HepG2 (cell line): ENCODE data around the gene KIR3DL2. TPM values are rescaled to one million over a fixed set of nuclear protein-coding genes. Genes with fewer than 3 reads are reported as not detected.

ENCODE experiments used
- ATAC-seq: fragments of 200-7000 bp; cut with Tn5 transposase; 3 replicates; pipeline ENCODE4 v1.9.1; 2020; ENCODE audit warnings: mild to moderate bottlenecking, moderate library complexity
- BruUV-seq: library from RNA; stranded (reverse); fragments of 400-500 nt; replicated peaks from 2 replicates; lab custom pipeline; 2021; lab: Mats Ljungman, UMichigan
- CTCF ChIA-PET: fragments of 300-600 bp; formaldehyde crosslinking; extraction: SDS; loops from one replicate; lab custom pipeline; 2021; ENCODE audit warnings: low total read pairs, inconsistent platforms, low intra/inter-chr PET ratio; lab: Yijun Ruan, JAX
- POLR2A ChIA-PET: fragments of 350-600 bp; sonication (Branson Sonifier 250); formaldehyde crosslinking; loops from one replicate; lab custom pipeline; 2020; ENCODE audit warnings: antibody characterized with exemption, inconsistent platforms; lab: Yijun Ruan, JAX
- DNase-seq: peaks from one replicate; pipeline ENCODE4 v3.0.0-alpha.2; 2015; ENCODE audit warnings: low spot score
- FAIRE-seq: peaks from 3 replicates; lab custom pipeline; 2011; peaks lifted over from hg19 to GRCh38; lab: Jason Lieb, UNC
- H2AFZ ChIP-seq: one replicate; pipeline ENCODE4 v1.6.1; 2011; ENCODE audit warnings: low read length, inconsistent platforms
- H3K27ac ChIP-seq: fragments of 300-600 bp; 3 replicates; pipeline ENCODE4 v1.8.0; 2011; ENCODE audit warnings: mixed run types, mild to moderate bottlenecking, mixed read lengths, low read length, inconsistent platforms; ENCODE audit not compliant: insufficient read depth; ENCODE audit errors: extremely low read length
- H3K27me3 ChIP-seq, 2 experiments: fragments of 200-600 bp in 1 of 2; 2 replicates in 1 of 2; 3 replicates in 1 of 2; pipeline versions ENCODE4 v1.6.0 to v1.8.0; 2011; ENCODE audit warnings: low read length in 2 of 2, mild to moderate bottlenecking in 2 of 2, moderate library complexity in 2 of 2, inconsistent platforms in 1 of 2; ENCODE audit not compliant: insufficient read depth in 2 of 2, control insufficient read depth in 1 of 2
- H3K36me3 ChIP-seq, 2 experiments: fragments of 200-600 bp in 1 of 2; replicated peaks in 1 of 2; 2 replicates in 1 of 2; 3 replicates in 1 of 2; pipeline versions ENCODE4 v1.5.1 to v1.8.0; 2011; ENCODE audit warnings: low read length in 2 of 2, inconsistent platforms in 1 of 2; ENCODE audit not compliant: insufficient read depth in 2 of 2, control insufficient read depth in 1 of 2
- H3K4me1 ChIP-seq: 2 replicates; pipeline ENCODE4 v1.5.1; 2012; ENCODE audit warnings: low read length, inconsistent platforms; ENCODE audit not compliant: insufficient read depth
- H3K4me2 ChIP-seq: 2 replicates; pipeline ENCODE4 v1.6.0; 2011; ENCODE audit warnings: low read depth, low read length, inconsistent platforms
- H3K4me3 ChIP-seq, 3 experiments: fragments of 200-600 bp in 1 of 3; sonication (generic), shearing (Covaris generic) in 1 of 3; replicated peaks in 1 of 3; 2 replicates each; pipeline ENCODE4 v1.5.1; 2011 to 2016; ENCODE audit warnings: low read length in 3 of 3, inconsistent platforms in 2 of 3, low read depth in 2 of 3, mild to moderate bottlenecking in 2 of 3, control low read depth in 1 of 3, mixed read lengths in 1 of 3; ENCODE audit not compliant: insufficient read depth in 1 of 3
- H3K79me2 ChIP-seq: one replicate; pipeline ENCODE4 v1.6.1; 2011; ENCODE audit warnings: low read length, inconsistent platforms; ENCODE audit not compliant: insufficient read depth
- H3K9ac ChIP-seq: 2 replicates; pipeline ENCODE4 v1.6.0; 2011; ENCODE audit warnings: mild to moderate bottlenecking, low read depth, low read length, inconsistent platforms; ENCODE audit not compliant: insufficient read depth
- H3K9me3 ChIP-seq: 2 replicates; pipeline ENCODE4 v1.5.1; 2012; ENCODE audit warnings: mild to moderate bottlenecking, low read length
- H4K20me1 ChIP-seq: 2 replicates; pipeline ENCODE4 v1.6.0; 2011; ENCODE audit warnings: inconsistent platforms, mild to moderate bottlenecking, low read length, moderate library complexity; ENCODE audit not compliant: insufficient read depth
- ARNT2 ChIP-seq: sonication (generic); formaldehyde crosslinking; IDR thresholded peaks from 2 replicates; pipeline ENCODE4 v1.8.0; 2022; ENCODE audit warnings: mild to moderate bottlenecking, low read depth, missing genetic modification reagents, moderate library complexity
- CBX2 ChIP-seq, 2 experiments: fragments of 200-600 bp in 1 of 2; sonication (generic); formaldehyde crosslinking in 1 of 2; IDR thresholded peaks; 2 replicates each; pipeline versions ENCODE4 v1.7.0 to v1.8.1; 2018 to 2022; ENCODE audit warnings: low read depth in 2 of 2, low read length in 1 of 2, mild to moderate bottlenecking in 1 of 2, missing genetic modification reagents in 1 of 2
- DRAP1 ChIP-seq: IDR thresholded peaks from 2 replicates; pipeline ENCODE4 v1.6.1; 2016; ENCODE audit warnings: missing genetic modification reagents, missing compliant biosample characterization
- ESRRA ChIP-seq: sonication (generic); formaldehyde crosslinking; IDR thresholded peaks from 2 replicates; pipeline ENCODE4 v1.5.1; 2020; ENCODE audit warnings: mild to moderate bottlenecking, low read depth, missing genetic modification reagents
- FOXA3 ChIP-seq: IDR thresholded peaks from 2 replicates; pipeline ENCODE4 v1.6.1; 2016; ENCODE audit warnings: missing genetic modification reagents, missing compliant biosample characterization
- HNF4G ChIP-seq, 2 experiments: sonication (generic) in 1 of 2; formaldehyde crosslinking in 1 of 2; IDR thresholded peaks; 2 replicates each; pipeline versions ENCODE4 v1.4.0 to v1.6.1; 2011 to 2020; ENCODE audit warnings: borderline replicate concordance in 2 of 2, low read depth in 2 of 2, mild to moderate bottlenecking in 2 of 2, low read length in 1 of 2, missing genetic modification reagents in 1 of 2, moderate library complexity in 1 of 2
- NCOR1 ChIP-seq: fragments of 200-600 bp; sonication (generic); IDR thresholded peaks from 2 replicates; pipeline ENCODE4 v1.7.0; 2017; ENCODE audit warnings: antibody characterized with exemption, low read length, borderline replicate concordance
- RBM22 ChIP-seq: fragments of 200-400 bp; formaldehyde crosslinking; optimal IDR thresholded peaks from 2 replicates; pipeline ENCODE3; 2017; ENCODE audit warnings: mild to moderate bottlenecking, low read length, moderate library complexity
- SNAI1 ChIP-seq: sonication (generic); formaldehyde crosslinking; IDR thresholded peaks from 2 replicates; pipeline ENCODE4 v1.5.0; 2020; ENCODE audit warnings: mild to moderate bottlenecking, missing genetic modification reagents, borderline replicate concordance
- TOE1 ChIP-seq: sonication (generic); formaldehyde crosslinking; IDR thresholded peaks from 2 replicates; pipeline ENCODE4 v1.4.0; 2020; ENCODE audit warnings: mild to moderate bottlenecking, missing genetic modification reagents
- ZEB1 ChIP-seq: IDR thresholded peaks from 2 replicates; pipeline ENCODE4 v1.6.1; 2012; ENCODE audit warnings: mild to moderate bottlenecking, low read depth, inconsistent platforms; ENCODE audit not compliant: insufficient replicate concordance
- ZFP37 ChIP-seq: sonication (generic); formaldehyde crosslinking; IDR thresholded peaks from 2 replicates; pipeline ENCODE4 v1.4.0; 2020; ENCODE audit warnings: missing genetic modification reagents, borderline replicate concordance
- ZMAT3 ChIP-seq: sonication (generic); formaldehyde crosslinking; conservative IDR thresholded peaks from 2 replicates; pipeline ENCODE4 v1.7.0; 2021; ENCODE audit warnings: missing genetic modification reagents
- ZNF383 ChIP-seq: sonication (generic); formaldehyde crosslinking; IDR thresholded peaks from 2 replicates; pipeline ENCODE4 v1.4.0; 2020; ENCODE audit warnings: missing genetic modification reagents, mild to moderate bottlenecking, borderline replicate concordance
- ZNF512B ChIP-seq: sonication (generic); formaldehyde crosslinking; IDR thresholded peaks from 2 replicates; pipeline ENCODE4 v1.5.1; 2020; ENCODE audit warnings: missing genetic modification reagents, mild to moderate bottlenecking, borderline replicate concordance
- WGBS: methylation state at CpG from one replicate; pipeline ENCODE4 v1.1.6; 2017; ENCODE audit warnings: low lambda C conversion rate; 5-methylcytosine and 5-hydroxymethylcytosine counted together
- in situ Hi-C: cut with HindIII; loops from 2 replicates; pipeline ENCODE4 v1.10.0; 2017; ENCODE audit warnings: low pct_unique_long_range_greater_than_20kb; ENCODE audit not compliant: extremely low pct_ligation_motif_present
- intact Hi-C: fragments of 100-400 bp; cut with micrococcal nuclease; formaldehyde crosslinking; loops from one replicate; pipeline ENCODE4 v1.10.0; 2022; ENCODE audit not compliant: unreplicated experiment
- polyA plus RNA-seq, 8 experiments: library from polyadenylated mRNA; depleted of rRNA in 3 of 8; stranded (reverse) in 7 of 8; unstranded in 1 of 8; fragments of >200 nt; fragmentation: Illumina TruSeq in 4 of 8; extraction: Trizol in 4 of 8; gene quantifications; 2 replicates each; pipeline versions ENCODE4 v1.2.1 to v1.2.3, GENCODE V29; 2011 to 2016; ENCODE audit warnings: low read depth in 4 of 8, missing spikeins in 1 of 8, mixed read lengths in 1 of 8; ENCODE audit not compliant: insufficient read depth in 1 of 8
- total RNA-seq, 5 experiments: library from RNA; depleted of rRNA; stranded (reverse); fragments of >200 nt; fragmentation: Illumina TruSeq; extraction: Trizol; gene quantifications; 2 replicates each; pipeline ENCODE4 v1.2.3, GENCODE V29; 2016; ENCODE audit warnings: low read depth in 1 of 5
- TF ChIP-seq, protein P1 (sequence below): sonication (generic); formaldehyde crosslinking; IDR thresholded peaks from 2 replicates; pipeline ENCODE4 v1.8.1; 2023; ENCODE audit warnings: mild to moderate bottlenecking, missing genetic modification reagents

KIR3DL2 gene
- total and polyA plus RNA-seq, 2 of the 13 experiments (the other 11 are each of a cell fraction or from before 2014, with no cell fraction given), result not detected

GRCh38 chr19:54875506-54875905 lies 25.3 kb downstream of the KIR3DL2 start (continued):
- no peak for TF ChIP-seq ZEB1
- no peak for TF ChIP-seq DRAP1
- no peak for TF ChIP-seq HNF4G (IDR thresholded peaks at IDR 0.05; ENCODE audit: borderline replicate concordance, low read depth, low read length)
- TF ChIP-seq HNF4G (CRISPR knock-in tag; IDR thresholded peaks at IDR 0.05; ENCODE audit: borderline replicate concordance, low read depth), result no peak

GRCh38 chr19:54877471-54877870 lies 27.2 kb downstream of the KIR3DL2 start:
- no peaks in the 10 kb centered on the region for H3K9me3 ChIP-seq
- no peaks in the 10 kb centered on the region for H3K4me1 ChIP-seq
- H3K79me2 ChIP-seq, result no peaks in the 10 kb centered on the region
- no peak overlapping the region for H3K4me3 ChIP-seq
- no peak overlapping the region for H3K4me2 ChIP-seq
- no peaks in the 10 kb centered on the region for H4K20me1 ChIP-seq
- no peaks in the 10 kb centered on the region for H3K36me3 ChIP-seq
- intact Hi-C loops (no loop called here), in situ Hi-C loops (no loop called here)
- no peak overlapping the region for H3K9ac ChIP-seq
- no peak overlapping the region for H2AFZ ChIP-seq
- ATAC-seq (no peak), DNase-seq (no peak), FAIRE-seq (no peak)
- WGBS, result 1% methylated on average over 3 of the region's 3 CpGs
- BruUV-seq, result no TSS peak
- POLR2A ChIA-PET, result no interaction called here
- H3K27me3 ChIP-seq, result peaks cover 4 to 8% of the 10 kb centered on the region in 2 experiments; a peak in 3 of 5 replicates
- no peak overlapping the region for H3K27ac ChIP-seq
- CTCF ChIA-PET, result no interaction called here
- TF ChIP-seq CBX2 (IDR thresholded peaks at IDR 0.05; ENCODE audit: low read depth, low read length) (no peak), CBX2 (CRISPR knock-in tag; IDR thresholded peaks at IDR 0.05; ENCODE audit: low read depth) (no peak), SNAI1 (no peak), ZFP37 (CRISPR knock-in tag) (no peak), ZNF512B (no peak), ZMAT3 (CRISPR knock-in tag) (no peak), TOE1 (CRISPR knock-in tag) (no peak), NCOR1 (no peak), FOXA3 (CRISPR knock-in tag) (no peak), ESRRA (CRISPR knock-in tag) (no peak), ARNT2 (CRISPR knock-in tag) (no peak), ZNF383 (no peak), RBM22 (no peak)
- TF ChIP-seq, protein P1, sequence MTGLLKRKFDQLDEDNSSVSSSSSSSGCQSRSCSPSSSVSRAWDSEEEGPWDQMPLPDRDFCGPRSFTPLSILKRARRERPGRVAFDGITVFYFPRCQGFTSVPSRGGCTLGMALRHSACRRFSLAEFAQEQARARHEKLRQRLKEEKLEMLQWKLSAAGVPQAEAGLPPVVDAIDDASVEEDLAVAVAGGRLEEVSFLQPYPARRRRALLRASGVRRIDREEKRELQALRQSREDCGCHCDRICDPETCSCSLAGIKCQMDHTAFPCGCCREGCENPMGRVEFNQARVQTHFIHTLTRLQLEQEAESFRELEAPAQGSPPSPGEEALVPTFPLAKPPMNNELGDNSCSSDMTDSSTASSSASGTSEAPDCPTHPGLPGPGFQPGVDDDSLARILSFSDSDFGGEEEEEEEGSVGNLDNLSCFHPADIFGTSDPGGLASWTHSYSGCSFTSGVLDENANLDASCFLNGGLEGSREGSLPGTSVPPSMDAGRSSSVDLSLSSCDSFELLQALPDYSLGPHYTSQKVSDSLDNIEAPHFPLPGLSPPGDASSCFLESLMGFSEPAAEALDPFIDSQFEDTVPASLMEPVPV (CRISPR knock-in tag), result no peak
